Measurements from ENCODE around the gene PCNX1.

GRCh38 chr14:71036433-71036832, 129.2 kb downstream of the PCNX1 start:
- TF ChIP-seq CTCF (conservative IDR thresholded peaks at IDR 0.05 in 1 of 2, IDR thresholded peaks at IDR 0.05 in 1 of 2; ENCODE audit: low read depth in 1 of 2, low read length in 2 of 2) (no peak), EZH2 (IDR thresholded peaks at IDR 0.05; ENCODE audit: low read length, missing control alignments) (no peak)
